Fibroblast of skin of left biceps (primary cell): Measurements from ENCODE around the gene PGK2.
"Not testable (repeated sequence)": the region's sequence is repeated elsewhere in the genome, so short reads cannot be mapped to it uniquely, and the experiment has no call there.

Source experiments
- DNase-seq, 2 experiments: peaks; one replicate each; pipeline ENCODE4 v3.0.0-alpha.2; 2013; ENCODE audit warnings: low read depth in 2 of 2

Gene PGK2

GRCh38 chr6:49787176-49787575 is at the start of gene PGK2:
Gene PGK2, minus strand, starts transcription at chr6:49787285. Its CDS starts 98 bp downstream, at chr6:49787187.
- no peak for DNase-seq

DNA sequence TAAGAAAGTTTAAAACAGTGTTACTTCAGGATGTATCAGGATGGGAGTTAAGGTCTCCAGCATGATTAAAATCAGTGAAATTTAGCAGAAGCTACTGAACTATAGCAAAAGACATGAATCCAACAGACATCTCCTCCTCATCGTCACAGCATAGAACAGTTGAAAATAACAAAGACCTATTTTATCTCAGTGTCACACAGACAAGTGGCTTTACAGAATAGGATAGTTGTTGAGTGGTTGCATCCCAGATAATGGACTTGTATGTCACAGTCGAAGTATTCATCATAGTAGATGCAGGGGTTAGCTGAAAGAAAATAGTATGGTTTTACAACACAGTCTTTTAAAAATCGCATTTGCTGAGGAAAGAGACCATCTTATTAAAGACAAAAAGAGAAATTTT is 48.1 kb upstream of the PGK2 start:
- DNase-seq: no peak

DNA sequence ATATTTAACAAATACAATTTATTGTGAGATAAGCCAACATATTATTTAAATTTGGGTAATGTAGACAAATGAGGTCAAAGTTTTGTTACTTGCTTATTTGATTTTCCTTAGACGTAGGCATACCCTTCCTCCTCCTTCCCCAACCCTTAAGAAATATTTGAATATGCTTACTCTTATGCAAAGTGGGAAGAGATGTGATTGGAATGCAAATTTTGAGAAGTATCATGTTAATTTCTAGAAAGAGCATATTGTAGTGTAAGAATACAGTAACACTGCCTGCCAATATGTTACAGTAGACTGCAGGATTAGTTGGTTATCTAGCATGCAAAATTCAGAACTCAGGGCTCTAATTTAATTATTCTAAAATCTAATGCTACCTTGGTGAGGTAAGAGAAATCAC is 46.3 kb upstream of the PGK2 start:
- DNase-seq: no peak

- no peak for DNase-seq
Measured at GRCh38 chr6:49826743-49827406, 39.8 kb upstream of the PGK2 start.

- DNase-seq: no peak
Measured at GRCh38 chr6:49815166-49815565, 28.1 kb upstream of the PGK2 start.

GRCh38 chr6:49813248-49813647 is 26.2 kb upstream of the PGK2 start:
- DNase-seq: no peak

- DNase-seq: no peak
Measured at GRCh38 chr6:49806145-49806544, 19.1 kb upstream of the PGK2 start.

GRCh38 chr6:49805246-49805645 is 18.2 kb upstream of the PGK2 start:
- no peak for DNase-seq

- DNase-seq: no peak
Measured at GRCh38 chr6:49801525-49801924, 14.4 kb upstream of the PGK2 start.

GRCh38 chr6:49799090-49799489 is 12.0 kb upstream of the PGK2 start:
- DNase-seq: no peak

DNA sequence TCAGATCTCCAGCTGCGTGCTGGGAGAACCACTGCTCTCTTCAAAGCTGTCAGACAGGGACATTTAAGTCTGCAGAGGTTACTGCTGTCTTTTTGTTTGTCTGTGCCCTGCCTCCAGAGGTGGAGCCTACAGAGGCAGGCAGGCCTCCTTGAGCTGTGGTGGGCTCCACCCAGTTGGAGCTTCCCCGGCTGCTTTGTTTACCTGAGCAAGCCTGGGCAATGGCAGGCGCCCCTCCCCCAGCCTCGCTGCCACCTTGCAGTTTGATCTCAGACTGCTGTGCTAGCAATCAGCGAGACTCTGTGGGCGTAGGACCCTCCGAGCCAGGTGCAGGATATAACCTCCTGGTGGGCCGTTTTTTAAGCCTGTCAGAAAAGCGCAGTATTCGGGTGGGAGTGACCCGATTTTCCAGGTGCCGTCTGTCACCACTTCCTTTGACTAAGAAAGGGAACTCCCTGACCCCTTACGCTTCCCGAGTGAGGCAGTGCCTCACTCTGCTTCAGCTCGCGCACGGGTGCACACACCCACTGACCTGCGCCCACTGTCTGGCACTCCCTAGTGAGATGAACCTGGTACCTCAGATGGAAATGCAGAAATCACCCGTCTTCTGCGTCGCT is 9.9 kb upstream of the PGK2 start:
- not testable (repeated sequence) for DNase-seq

- DNase-seq: no peak
Measured at GRCh38 chr6:49790341-49790740, 3.3 kb upstream of the PGK2 start.

GRCh38 chr6:49784272-49784671 is 2.8 kb downstream of the PGK2 start:
- no peak for DNase-seq

DNA sequence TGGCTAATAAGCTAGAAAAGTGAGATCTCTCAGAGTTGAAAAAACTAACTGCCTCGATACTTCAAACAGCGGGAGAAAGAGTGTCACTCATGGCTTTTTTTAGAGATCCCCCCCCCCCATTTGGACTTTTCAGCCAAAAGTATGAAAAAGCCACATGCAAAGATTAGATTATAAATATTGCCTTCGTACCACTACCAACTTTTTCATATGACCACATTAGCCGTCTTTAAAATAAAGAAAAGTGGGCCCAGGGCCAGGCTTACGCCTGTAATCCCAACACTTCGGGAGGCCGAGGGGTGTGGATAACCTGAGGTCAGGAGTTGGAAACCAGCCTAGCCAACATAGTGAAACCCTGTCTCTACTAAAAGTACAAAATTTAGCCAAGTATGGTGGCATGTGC is 4.4 kb downstream of the PGK2 start:
- no peak for DNase-seq

DNA sequence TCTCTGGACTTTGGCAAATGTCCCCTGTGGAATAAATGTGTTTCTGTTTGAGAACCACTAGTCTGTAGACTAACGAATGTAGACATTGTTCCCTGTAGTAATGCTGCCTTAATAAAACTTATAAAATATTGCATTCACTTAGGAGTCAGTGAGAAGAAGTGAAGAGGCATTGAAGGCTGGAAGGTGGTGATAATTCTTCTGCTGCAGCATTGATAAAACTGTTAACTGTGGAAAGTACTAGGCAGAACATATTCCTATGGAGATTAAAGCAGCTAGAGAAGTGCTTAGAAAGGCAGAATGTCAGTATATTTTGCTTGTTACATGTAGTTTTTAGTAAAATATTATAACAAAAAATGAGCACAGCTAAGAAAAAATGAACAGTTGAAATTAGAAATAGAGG is 4.8 kb downstream of the PGK2 start:
- no peak for DNase-seq

- DNase-seq: no peak
Measured at GRCh38 chr6:49776444-49776843, 10.6 kb downstream of the PGK2 start.

GRCh38 chr6:49775043-49775442 is 12.0 kb downstream of the PGK2 start:
- no peak for DNase-seq

DNA sequence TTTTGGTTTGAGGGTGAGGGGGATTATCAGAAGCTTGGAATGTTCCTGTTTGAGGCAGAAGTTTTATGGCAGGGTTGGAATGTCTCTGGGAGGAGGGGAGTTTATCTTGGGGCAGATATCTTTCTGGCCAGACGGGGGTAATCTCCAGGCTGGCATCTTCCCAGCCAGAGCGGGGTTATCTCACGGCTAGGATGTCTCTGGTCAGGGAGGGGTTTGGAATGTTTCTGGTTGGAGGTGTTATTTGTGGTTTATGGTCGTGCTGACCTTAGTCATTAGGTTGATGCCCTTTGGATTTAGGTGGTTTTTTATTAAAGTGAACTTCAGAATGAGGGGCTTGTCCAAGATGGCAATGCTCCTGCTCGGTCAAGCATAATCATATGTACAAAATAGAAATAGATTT is 14.8 kb downstream of the PGK2 start:
- no peak for DNase-seq

DNA sequence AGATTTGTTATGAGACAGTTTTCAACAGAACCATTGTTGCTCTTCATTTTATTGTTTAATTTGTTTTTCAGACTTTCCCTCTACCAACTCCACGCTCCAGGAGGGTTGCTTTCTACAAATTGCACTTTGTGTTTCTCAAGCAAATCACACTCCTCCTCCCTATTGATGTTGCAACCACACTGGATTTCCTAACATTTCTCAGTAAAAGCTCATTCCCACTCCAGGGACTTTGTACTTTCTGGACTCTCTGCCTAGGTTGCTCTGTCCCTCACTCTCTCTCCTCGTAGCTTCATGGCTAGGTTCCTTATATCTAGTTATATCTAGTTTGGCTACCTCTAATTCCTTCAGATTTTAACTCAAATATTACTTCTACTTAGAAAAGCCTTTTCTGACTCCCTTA is 20.3 kb downstream of the PGK2 start:
- DNase-seq: no peak

GRCh38 chr6:49764571-49765236 is 22.4 kb downstream of the PGK2 start:
- no peak for DNase-seq

- DNase-seq: no peak
Measured at GRCh38 chr6:49744259-49744658, 42.8 kb downstream of the PGK2 start, which contains the start of gene CRISP3. Gene CRISP3, minus strand, starts transcription at chr6:49744388. Its CDS starts 21 bp downstream, at chr6:49744367.

GRCh38 chr6:49743429-49743828 is 43.7 kb downstream of the PGK2 start:
- no peak for DNase-seq

GRCh38 chr6:49739423-49739822 is 47.7 kb downstream of the PGK2 start:
- no peak for DNase-seq
